GM21619 (cell line): ENCODE results near the gene FA2H.

Experiments used
- ATAC-seq: cut with Tn5 transposase; IDR thresholded peaks from one replicate; pipeline ENCODE4 v1.9.1; 2021; ENCODE audit not compliant: unreplicated experiment

Gene FA2H

GRCh38 chr16:74745109-74745615 is 29.5 kb downstream of the FA2H start:
- no peak for ATAC-seq

- no peak for ATAC-seq
These were observed 30.1 kb downstream of the FA2H start for GRCh38 chr16:74744566-74744965.

GRCh38 chr16:74743668-74744299 is 30.8 kb downstream of the FA2H start:
- no peak for ATAC-seq

GRCh38 chr16:74743045-74743667 is 31.5 kb downstream of the FA2H start:
- ATAC-seq: no peak

- ATAC-seq: no peak
These were observed 32.6 kb downstream of the FA2H start for GRCh38 chr16:74742051-74742481.

GRCh38 chr16:74740795-74741304 is 33.8 kb downstream of the FA2H start:
- no peak for ATAC-seq

GRCh38 chr16:74739275-74739674 is 35.3 kb downstream of the FA2H start:
- ATAC-seq: no peak

- no peak for ATAC-seq
These were observed 35.8 kb downstream of the FA2H start for GRCh38 chr16:74738816-74739215.

GRCh38 chr16:74738113-74738541 is 36.5 kb downstream of the FA2H start:
- ATAC-seq: no peak

GRCh38 chr16:74737521-74737920 is 37.1 kb downstream of the FA2H start:
- no peak for ATAC-seq

GRCh38 chr16:74736531-74737157 is 38.0 kb downstream of the FA2H start:
- no peak for ATAC-seq

GRCh38 chr16:74735554-74735953 is 39.1 kb downstream of the FA2H start:
- ATAC-seq: no peak

GRCh38 chr16:74735162-74735452 is 39.5 kb downstream of the FA2H start:
- no peak for ATAC-seq

- ATAC-seq: no peak
These were observed 40.1 kb downstream of the FA2H start for GRCh38 chr16:74734361-74735161.

GRCh38 chr16:74732707-74733350 is 41.8 kb downstream of the FA2H start:
- no peak for ATAC-seq

GRCh38 chr16:74731853-74732477 is 42.7 kb downstream of the FA2H start:
- ATAC-seq: no peak

GRCh38 chr16:74729783-74730683 is 44.6 kb downstream of the FA2H start:
- no peak for ATAC-seq

GRCh38 chr16:74727903-74728302 is 46.7 kb downstream of the FA2H start:
- no peak for ATAC-seq

GRCh38 chr16:74726716-74727115 is 47.9 kb downstream of the FA2H start:
- no peak for ATAC-seq
